GM18861 (cell line): ENCODE measurements around the gene VNN1.
"Not testable (repeated sequence)": the region's sequence is repeated elsewhere in the genome, so short reads cannot be mapped to it uniquely, and the experiment has no call there.

Experiments used
- ATAC-seq: cut with Tn5 transposase; IDR thresholded peaks from one replicate; pipeline ENCODE4 v1.9.1; 2021; ENCODE audit not compliant: unreplicated experiment

Gene VNN1

DNA sequence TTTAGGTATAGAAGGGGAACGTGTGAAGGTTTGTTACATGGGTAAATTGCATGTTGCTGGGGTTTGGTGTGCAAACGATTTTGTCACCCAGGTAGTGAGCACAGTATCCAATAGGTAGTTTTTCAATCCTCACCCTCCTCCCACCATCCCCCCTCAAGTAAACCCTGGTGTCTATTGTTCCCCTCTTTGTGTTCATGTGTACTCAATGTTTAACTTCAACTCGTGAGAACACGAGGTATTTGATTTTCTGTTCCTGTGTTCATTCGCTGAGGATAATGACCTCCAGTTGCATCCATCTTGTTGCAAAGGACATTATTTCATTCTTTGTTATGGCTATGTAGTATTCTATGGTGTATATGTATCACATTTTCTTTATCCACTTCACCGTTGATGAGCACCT lies 11.6 kb upstream of the VNN1 start:
- ATAC-seq, result no peak

GRCh38 chr6:132719736-132720448 lies 6.0 kb upstream of the VNN1 start:
- no peak for ATAC-seq

GRCh38 chr6:132715881-132716637 lies 2.2 kb upstream of the VNN1 start:
- ATAC-seq, result no peak

DNA sequence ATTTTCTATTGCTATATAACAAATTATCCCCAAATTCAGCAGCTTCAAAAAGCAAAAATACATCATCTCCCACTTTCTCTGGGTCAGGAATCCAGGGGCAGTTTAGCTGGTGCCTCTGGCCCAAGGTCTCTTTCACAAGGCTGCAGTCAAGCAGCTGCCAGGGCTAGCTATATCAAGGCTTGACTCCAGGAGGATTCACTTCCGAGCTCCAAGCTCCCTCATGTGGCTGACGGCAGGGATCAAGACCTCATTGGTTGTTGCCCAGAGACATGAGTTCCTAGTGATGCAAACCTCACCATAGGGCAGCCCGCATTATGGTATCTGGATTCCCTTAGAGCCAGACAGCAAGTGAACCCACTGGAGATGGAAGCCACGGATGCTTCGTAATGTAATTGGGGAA lies 1.3 kb upstream of the VNN1 start:
- no peak for ATAC-seq

DNA sequence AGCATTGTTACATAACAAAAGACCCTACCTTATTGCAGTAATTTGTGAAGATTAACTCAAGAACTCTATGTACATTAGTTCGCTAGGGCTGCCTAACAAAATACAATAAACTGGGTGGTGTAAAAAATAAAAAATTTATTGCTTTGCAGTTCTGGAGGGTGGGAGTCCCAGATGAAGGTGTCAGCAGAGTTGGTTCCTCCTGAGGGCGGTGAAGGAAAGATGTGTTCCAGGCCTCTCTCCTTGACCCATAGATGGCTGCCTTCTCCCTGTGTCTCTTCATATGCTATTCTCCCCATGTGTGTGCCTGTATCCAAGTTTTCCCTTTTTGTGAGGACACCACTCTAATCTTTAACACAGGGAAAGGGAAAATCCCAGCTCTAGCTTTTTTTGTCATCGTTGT lies 305 bp upstream of the VNN1 start:
- ATAC-seq, result no peak

- no peak for ATAC-seq
Observed at GRCh38 chr6:132712366-132712765, 1.5 kb downstream of the VNN1 start.

- ATAC-seq, result no peak
Observed at GRCh38 chr6:132708771-132709170, 5.1 kb downstream of the VNN1 start.

DNA sequence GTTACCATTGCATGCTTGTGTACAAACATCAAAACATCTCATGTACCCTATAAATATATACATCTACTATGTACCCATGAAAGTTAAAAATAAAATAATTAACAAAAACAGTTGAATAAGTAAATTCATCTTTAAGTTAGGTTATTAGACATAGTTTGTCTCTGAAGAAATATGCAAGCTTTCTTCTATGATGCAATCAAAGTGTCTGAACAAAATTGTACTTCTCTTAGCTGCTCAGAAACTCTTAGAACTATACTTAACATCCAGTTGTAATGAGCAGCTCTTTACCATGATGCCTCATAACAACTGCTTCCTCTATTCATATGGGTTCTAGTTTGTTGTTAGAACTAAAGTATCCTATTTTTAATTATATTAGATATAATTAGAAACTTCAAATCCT lies 5.9 kb downstream of the VNN1 start:
- ATAC-seq, result no peak

GRCh38 chr6:132706756-132707155 lies 7.1 kb downstream of the VNN1 start:
- ATAC-seq, result not testable (repeated sequence)

DNA sequence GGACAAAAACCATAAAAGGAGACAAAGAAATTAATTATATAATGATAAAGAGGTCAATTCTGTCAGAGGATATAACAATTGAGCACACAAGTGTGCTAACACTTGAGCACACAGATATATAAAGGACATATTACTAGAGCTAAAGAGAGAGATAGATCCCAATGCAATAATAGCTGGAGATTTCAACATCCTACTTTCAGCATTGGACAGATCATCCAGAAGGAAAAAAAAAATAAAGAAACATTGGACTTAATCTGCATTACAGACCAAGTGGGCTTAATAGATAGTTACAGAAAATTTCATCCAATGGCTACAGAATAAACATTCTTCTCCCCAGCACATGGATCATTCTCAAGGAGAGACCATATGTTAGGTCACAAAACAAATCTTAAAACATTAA lies 9.9 kb downstream of the VNN1 start:
- ATAC-seq, result no peak

DNA sequence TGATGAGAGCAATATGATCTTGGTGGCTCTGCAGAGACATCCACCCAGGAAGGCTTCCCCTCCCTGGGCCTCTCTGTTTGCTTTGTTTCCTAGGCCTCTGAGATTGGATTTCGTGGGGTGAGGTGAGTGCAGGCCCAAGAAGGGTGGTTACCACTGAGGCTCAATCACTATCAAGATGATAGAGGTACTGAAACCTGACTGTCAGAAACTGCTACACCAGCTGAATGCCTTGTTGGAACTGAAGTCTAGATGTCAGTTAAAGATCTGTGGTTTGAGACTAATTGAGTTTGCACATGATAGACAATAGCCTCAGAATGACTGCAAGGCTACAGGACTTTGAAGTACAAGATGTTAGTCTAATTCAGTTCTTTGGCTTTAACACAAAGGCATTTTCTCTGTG lies 15.2 kb downstream of the VNN1 start:
- ATAC-seq, result peak; percentile 73

GRCh38 chr6:132695773-132696172 lies 18.1 kb downstream of the VNN1 start:
- ATAC-seq, result no peak

GRCh38 chr6:132693478-132693877 lies 20.4 kb downstream of the VNN1 start:
- ATAC-seq, result no peak

DNA sequence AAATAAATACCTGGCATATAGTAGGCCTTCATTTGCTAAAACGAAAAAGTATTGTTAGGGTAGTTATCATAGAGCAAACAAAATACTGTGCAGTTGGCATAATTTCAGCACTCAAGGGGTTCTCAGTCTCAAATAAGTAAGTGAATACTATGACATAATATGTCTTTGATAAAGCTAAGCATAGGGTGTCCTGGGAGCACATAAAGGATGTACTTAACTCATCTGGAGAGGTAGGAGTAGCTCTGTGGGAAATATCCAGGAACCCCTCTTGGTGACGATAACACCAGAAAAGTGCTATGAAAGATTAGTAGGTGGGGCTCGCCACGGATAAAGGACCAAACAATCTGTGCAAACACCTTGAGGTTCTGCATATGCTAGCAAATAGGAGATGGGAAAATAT lies 23.2 kb downstream of the VNN1 start:
- ATAC-seq, result no peak

- ATAC-seq, result no peak
Observed at GRCh38 chr6:132687306-132687705, 26.5 kb downstream of the VNN1 start.

DNA sequence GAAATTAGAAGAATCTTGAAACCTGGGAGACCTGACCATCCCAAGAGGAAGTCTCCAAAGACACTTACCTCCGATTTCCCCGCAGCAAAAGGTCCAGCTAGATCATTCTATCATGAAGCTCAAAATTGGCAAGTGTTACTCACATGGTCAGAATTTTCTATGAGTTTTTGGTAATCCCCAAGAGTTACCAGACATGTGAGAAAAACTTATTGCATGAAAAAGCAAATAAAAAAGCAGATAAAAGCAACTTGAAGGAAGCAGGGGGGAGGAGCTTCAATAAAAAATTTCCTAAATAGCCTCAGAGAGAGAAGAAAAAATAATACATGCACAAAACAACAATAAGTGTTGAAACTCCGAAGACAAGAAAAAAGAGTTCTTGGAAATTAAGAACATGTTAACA lies 27.3 kb downstream of the VNN1 start:
- no peak for ATAC-seq

DNA sequence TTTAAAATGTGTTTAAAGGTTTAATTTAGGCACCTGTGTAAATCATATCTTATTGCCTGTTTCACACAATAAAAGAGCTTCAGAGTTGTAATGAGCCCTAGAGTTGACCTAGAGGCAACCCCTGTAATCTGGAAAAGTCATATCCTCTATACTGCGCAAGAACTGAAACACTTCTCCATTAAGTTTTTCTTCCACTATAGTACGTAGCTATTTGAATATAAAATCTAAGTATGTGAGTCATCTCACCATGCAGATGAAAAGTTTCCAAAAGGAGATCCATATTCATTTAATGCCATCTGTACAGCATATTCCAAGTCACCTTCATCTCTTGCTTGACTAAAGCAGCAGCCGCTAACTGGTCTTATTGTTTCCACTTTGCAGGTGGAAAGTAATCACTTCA lies 28.8 kb downstream of the VNN1 start:
- no peak for ATAC-seq

DNA sequence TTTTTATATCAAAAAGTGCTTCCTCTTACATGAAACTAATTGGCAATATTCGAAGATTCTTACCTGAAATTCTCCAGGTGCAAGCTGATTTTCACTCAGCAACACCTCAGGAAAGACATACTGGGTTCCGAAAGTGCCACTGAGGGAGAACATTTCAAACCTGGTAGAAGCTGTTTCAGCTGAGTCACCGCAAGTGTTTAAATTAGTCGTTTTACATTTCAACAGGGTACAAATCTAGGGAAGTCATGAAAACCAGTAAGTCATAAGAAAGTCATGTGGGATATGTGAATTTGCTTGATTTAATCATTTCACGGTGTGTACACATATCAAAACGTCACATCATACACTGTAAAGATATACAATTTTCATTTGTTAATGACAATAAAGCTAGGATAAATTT lies 29.6 kb downstream of the VNN1 start:
- ATAC-seq, result no peak

GRCh38 chr6:132683543-132683942 lies 30.3 kb downstream of the VNN1 start:
- no peak for ATAC-seq

- ATAC-seq, result not testable (repeated sequence)
Observed at GRCh38 chr6:132679094-132679493, 34.8 kb downstream of the VNN1 start.

- ATAC-seq, result no peak
Observed at GRCh38 chr6:132675749-132676148, 38.1 kb downstream of the VNN1 start.

DNA sequence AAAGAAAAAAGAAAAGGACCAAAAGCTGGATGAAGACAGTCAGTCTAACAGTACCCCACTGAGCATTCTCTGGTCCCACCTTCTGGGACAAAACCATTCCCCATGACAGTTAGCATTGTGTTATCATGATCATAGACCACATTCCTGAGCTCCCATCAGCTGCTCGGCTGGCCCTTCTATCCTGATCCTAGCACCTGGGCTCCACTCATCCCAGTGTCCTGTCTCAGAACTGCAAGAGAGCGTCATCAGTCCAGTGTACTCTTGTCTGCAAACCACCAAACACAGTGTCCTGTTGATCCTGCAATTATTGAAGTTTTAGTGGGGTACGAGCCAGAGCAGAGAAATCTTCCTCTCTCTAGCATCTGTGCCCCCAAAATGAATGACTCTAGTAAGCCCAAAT lies 38.9 kb downstream of the VNN1 start:
- no peak for ATAC-seq
